NCI-H128 (cell line): ENCODE measurements around the gene AXIN1.
A peak's percentile ranks its signal among the peaks of the same experiment; 100 is the strongest.
"Not testable (repeated sequence)": the region's sequence is repeated elsewhere in the genome, so short reads cannot be mapped to it uniquely, and the experiment has no call there.

Experiments
- DNase-seq: peaks from one replicate; lab custom pipeline; 2025; ENCODE audit not compliant: unreplicated experiment; lab: John Stamatoyannopoulos, UW

Gene AXIN1

DNA sequence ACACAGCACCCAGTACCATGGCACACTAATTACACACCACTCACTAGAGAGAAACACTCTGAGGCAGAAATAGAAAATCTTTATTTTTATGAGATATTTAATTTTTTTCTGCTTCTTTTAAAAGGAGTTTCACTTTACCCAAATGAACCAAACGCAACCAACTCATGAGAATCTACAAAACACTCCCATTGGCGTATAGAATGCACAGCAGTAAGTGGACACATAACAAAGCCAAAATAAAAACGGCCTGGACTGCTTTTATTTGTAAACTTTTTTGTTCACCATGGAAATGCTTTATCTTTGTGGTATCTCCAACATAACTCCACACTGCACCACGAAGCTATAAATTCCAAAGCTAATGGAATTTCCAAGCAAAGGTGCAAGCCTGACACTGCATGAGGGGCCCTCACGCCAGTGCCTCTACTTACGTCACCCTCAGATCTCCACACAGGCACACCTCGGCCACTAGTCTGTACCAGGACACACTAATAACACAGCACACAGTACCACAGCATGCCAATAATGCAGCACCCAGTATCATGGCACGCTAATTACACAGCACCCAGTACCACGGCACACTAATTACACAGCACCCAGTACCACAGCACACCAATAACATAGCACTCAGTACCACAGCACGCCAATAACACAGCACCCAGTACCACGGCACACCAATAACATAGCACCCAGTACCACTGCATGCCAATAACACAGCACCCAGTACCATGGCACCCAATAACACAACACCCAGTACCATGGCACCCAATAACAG lies 17.5 kb downstream of the AXIN1 start:
- not testable (repeated sequence) for DNase-seq

GRCh38 chr16:334164-334832 lies 18.2 kb downstream of the AXIN1 start:
- not testable (repeated sequence) for DNase-seq

- no peak for DNase-seq
These were observed 19.0 kb downstream of the AXIN1 start for GRCh38 chr16:333406-334094.

GRCh38 chr16:331181-331814 lies 21.2 kb downstream of the AXIN1 start:
- not testable (repeated sequence) for DNase-seq

- DNase-seq, result no peak
These were observed 21.8 kb downstream of the AXIN1 start for GRCh38 chr16:330741-331140.

DNA sequence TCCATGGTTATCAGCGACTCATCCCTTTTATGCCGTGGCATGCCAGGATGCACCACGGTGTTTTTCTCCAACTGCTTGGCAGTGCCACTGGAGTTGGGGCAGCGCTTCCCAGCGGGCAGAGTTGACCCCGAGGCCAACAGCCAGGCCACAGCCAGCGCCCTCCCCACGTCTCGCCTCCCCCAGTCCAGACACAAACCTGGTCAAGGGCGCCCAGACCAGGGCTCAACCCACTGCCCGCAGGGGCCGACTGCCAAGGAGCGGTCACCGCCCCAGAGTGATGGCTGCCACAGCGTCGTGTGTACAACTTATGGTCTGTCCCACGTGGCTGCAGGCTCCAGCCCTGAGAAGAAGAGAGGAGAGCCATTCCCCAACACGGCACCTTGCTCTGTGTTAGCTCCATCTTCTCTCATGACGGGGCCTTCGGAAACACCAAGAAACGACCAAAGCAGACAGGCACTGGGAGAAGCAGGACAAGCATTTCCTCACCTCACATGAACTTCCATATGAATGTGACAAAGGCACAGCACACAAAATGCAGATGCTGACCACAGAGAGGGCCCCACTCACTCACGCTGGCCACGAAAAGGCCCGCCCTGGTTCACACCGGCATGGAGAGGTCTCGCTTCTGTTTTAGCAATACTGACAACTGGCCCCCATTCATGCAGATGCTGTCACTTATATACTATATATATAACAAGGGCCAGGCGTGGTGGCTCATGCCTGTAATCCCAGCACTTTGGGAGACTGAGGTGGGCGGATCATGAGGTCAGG lies 27.0 kb downstream of the AXIN1 start:
- no peak for DNase-seq

GRCh38 chr16:324451-325334 lies 27.8 kb downstream of the AXIN1 start:
- no peak for DNase-seq

GRCh38 chr16:324201-324450 lies 28.4 kb downstream of the AXIN1 start:
- no peak for DNase-seq

DNA sequence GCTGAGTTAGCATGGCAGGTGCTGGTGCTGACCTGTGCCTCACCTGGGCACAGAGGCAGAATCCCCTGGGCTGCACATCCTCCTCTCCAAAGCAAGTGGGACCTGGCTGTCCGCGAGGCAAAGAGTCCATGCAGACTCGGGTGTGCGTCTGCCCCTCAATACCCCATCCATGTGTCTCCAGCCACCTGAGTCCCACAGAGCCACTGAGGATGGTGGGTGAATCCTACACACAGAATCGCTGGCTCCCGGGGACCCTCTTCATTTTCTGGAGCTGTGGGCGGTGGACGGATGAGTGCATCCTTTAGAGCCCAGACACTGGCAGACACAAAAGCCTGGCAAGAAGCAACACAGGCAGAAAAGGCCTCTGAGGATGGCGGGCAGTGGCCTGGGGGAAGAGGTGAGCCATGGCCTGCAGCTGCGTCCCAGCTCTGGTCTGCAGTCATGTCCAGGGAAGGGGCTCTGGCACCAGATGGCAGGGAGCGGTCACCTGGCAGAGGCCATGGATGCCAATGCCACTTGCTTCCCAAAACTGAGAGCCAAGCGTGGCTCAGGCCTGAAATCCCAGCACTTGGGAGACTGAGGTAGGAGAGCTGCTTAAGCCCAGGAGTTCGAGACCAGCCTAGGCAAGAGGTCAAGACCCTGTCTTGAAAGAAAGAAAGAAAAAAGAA lies 29.9 kb downstream of the AXIN1 start:
- no peak for DNase-seq

GRCh38 chr16:321532-321931 lies 31.0 kb downstream of the AXIN1 start:
- no peak for DNase-seq

DNA sequence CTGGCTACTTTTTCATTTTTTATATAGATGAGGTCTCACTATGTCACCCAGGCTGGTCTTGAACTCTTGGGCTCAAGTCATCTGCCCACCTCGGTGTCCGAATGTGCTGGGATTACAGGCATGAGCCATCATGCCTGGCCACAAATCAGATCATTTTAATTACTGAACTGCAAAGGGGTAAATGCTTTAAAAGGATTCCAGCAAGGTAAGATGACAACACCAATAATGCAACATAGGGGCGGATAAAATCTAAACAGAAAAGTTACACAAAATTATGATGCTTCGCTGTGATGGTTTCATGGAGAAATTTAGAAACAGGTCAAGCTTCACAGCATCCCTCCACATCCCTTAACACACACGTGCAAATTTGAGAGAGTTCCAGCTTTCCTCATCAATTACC lies 32.3 kb downstream of the AXIN1 start:
- DNase-seq, result no peak

GRCh38 chr16:318628-319027 lies 33.9 kb downstream of the AXIN1 start:
- no peak for DNase-seq

DNA sequence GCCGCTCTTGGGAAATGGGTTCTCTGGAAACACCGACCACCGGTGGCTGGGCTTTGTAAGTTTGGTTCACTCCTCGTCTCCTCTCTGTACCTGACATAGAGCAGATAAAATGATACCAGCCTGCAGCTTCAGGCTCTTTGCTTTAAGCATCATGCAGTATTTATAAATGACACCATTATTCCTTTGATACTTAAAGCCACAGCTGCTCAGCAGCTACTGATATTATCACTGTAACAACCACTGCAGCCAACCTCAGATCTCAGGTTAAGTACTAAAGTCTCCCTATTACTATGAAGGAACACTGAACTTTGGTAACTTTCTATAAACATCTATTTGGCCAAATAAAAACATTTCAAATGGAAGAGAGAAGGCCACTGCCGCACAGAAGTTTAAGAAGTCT lies 34.9 kb downstream of the AXIN1 start:
- DNase-seq, result no peak

- no peak for DNase-seq
These were observed 35.6 kb downstream of the AXIN1 start for GRCh38 chr16:316741-317464.

DNA sequence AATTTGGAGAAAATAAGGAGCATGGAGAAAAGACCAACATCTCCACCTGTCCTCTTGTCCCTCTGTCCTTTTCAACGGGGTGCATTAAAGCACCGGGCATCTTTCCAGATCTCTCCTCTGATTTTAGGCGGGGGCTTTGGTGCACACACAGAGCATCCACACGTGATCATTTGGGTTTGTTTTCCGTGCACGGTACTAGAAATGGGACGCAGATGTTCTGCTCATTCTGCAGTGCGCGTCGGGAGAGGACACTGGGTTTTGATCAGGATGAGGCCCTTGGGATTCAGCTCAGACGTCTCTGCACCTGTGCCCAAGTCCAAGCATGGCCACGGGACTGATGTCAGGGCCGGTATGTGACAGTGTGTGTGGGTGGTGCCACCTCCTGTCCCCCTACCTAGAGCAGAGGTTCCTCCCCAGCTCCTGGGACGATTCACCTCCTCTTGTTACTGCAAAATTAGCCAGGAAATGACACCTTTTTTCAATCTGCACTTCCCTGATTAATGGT lies 37.7 kb downstream of the AXIN1 start:
- DNase-seq, result peak; percentile 11

DNA sequence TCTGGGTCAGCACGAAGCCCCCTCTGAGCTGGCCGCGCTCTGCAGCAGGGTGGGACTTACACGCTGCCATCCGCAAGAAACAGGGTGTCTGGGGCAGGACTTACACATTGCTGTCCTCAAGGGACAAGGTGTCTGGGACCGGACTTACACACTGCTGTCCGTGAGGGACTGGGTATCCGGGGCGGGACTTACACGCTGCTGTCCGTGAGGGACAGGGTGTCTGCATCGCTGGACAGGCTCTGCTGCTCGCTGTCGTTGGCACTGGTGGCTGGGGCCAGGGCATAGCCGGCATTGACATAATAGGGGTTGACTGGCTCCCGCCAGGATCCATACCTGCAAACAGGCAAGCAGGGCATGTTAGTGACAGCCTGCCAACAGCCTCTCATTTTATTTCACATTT lies 38.2 kb downstream of the AXIN1 start:
- DNase-seq, result no peak

GRCh38 chr16:311725-312124 lies 40.8 kb downstream of the AXIN1 start:
- no peak for DNase-seq

DNA sequence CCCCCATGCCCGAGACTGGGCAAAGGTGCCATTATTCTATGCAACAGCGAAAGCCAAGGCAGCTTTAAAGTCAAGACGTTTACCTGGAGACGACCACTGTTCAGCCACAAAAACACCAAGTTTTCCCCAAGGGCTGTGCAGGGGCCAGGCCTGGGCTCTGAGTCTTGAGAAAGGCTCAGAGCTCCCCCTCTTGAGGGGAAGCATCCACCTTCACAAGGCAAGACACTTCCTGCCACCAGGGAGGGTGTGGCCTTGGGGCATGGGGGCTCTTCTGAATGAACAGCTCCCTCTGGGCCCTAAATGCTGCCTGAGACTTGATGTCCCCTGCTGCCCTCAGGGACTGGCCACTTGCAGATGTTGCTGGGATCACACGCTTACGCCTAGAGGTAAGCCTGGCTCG lies 43.0 kb downstream of the AXIN1 start:
- DNase-seq, result no peak
